A673 (cell line): ENCODE results near the gene CGREF1. TPM values are rescaled to one million over a fixed set of nuclear protein-coding genes. Genes with fewer than 3 reads are reported as not detected.

Experiments used
- BruUV-seq: library from RNA; stranded (reverse); fragments of 400-500 nt; replicated peaks from 2 replicates; lab custom pipeline; 2021; lab: Mats Ljungman, UMichigan
- CTCF ChIA-PET: fragments of 300-600 bp; sonication (Branson Sonifier 250); formaldehyde crosslinking; loops from one replicate; lab custom pipeline; 2022; ENCODE audit warnings: antibody characterized with exemption; lab: Charles Lee
- POLR2A ChIA-PET: fragments of 300-600 bp; sonication (Branson Sonifier 250); formaldehyde crosslinking; loops from one replicate; lab custom pipeline; 2022; ENCODE audit warnings: antibody characterized with exemption; ENCODE audit not compliant: low non-redundant PET; lab: Charles Lee
- DNase-seq: peaks from one replicate; pipeline ENCODE4 v3.0.0-alpha.2; 2015; ENCODE audit warnings: low spot score
- H3K27ac ChIP-seq: fragments of 200-600 bp; sonication (generic); 2 replicates; pipeline ENCODE4 v1.5.1; 2016; ENCODE audit warnings: mixed run types, low read depth, mild to moderate bottlenecking, mixed read lengths, antibody characterized with exemption, low read length; ENCODE audit not compliant: poor library complexity, severe bottlenecking
- H3K27me3 ChIP-seq: fragments of 200-600 bp; sonication (generic); replicated peaks from 2 replicates; pipeline ENCODE4 v1.6.1; 2017; ENCODE audit warnings: mixed run types, low read depth, mild to moderate bottlenecking, mixed read lengths, antibody characterized with exemption, low read length; ENCODE audit not compliant: insufficient read depth, poor library complexity
- H3K36me3 ChIP-seq: fragments of 200-600 bp; sonication (generic); 2 replicates; pipeline ENCODE4 v1.6.1; 2016; ENCODE audit warnings: mixed run types, mild to moderate bottlenecking, mixed read lengths, antibody characterized with exemption, low read length; ENCODE audit not compliant: insufficient read depth, poor library complexity, severe bottlenecking
- H3K4me1 ChIP-seq: fragments of 200-600 bp; sonication (generic); 2 replicates; pipeline ENCODE4 v1.6.1; 2017; ENCODE audit warnings: mixed run types, mild to moderate bottlenecking, mixed read lengths, antibody characterized with exemption, low read length; ENCODE audit not compliant: insufficient read depth, poor library complexity, severe bottlenecking
- H3K4me3 ChIP-seq: fragments of 200-600 bp; sonication (generic); 2 replicates; pipeline ENCODE4 v1.5.1; 2016; ENCODE audit warnings: low read depth, mixed run types, mild to moderate bottlenecking, mixed read lengths, low read length; ENCODE audit not compliant: poor library complexity, severe bottlenecking
- H3K9me3 ChIP-seq: fragments of 200-600 bp; sonication (generic); 2 replicates; pipeline ENCODE4 v1.6.1; 2016; ENCODE audit warnings: mixed run types, low read depth, mild to moderate bottlenecking, mixed read lengths, antibody characterized with exemption, low read length; ENCODE audit not compliant: poor library complexity, severe bottlenecking
- CTCF ChIP-seq: fragments of 300-800, 200-600 bp; sonication (generic); conservative IDR thresholded peaks from 2 replicates; pipeline ENCODE4 v1.5.1; 2017; ENCODE audit warnings: low read depth, mild to moderate bottlenecking, antibody characterized with exemption, low read length, moderate library complexity, mixed read lengths
- EZH2 ChIP-seq: fragments of 200-600 bp; sonication (generic); IDR thresholded peaks from 2 replicates; pipeline ENCODE4 v1.6.1; 2017; ENCODE audit warnings: borderline replicate concordance, low read depth, mild to moderate bottlenecking, mixed read lengths, antibody characterized with exemption, low read length; ENCODE audit not compliant: poor library complexity, severe bottlenecking
- intact Hi-C: fragments of 100-400 bp; cut with micrococcal nuclease; formaldehyde crosslinking; loops from one replicate; pipeline ENCODE4 v1.10.0; 2022; ENCODE audit not compliant: unreplicated experiment
- total RNA-seq: library from RNA; stranded (reverse); gene quantifications from 2 replicates; pipeline ENCODE4 v1.2.3, GENCODE V29; 2021

The CGREF1 gene
- total RNA-seq, 1 experiment from 2014 or later: 8.4 TPM

GRCh38 chr2:27092696-27093429 lies 26.1 kb downstream of the CGREF1 start:
- H3K4me1 ChIP-seq: peaks cover 6% of the 10 kb centered on the region
- H3K4me3 ChIP-seq: no peak overlapping the region
- H3K27me3 ChIP-seq: no peaks in the 10 kb centered on the region
- no peak overlapping the region for H3K27ac ChIP-seq
- POLR2A ChIA-PET: no interaction called here
- CTCF ChIA-PET: interaction anchor here (1.2 kb wide), 1 partner anchor 98 kb away, joined by 3 read pairs; no protein-coding TSS in a partner anchor
- TF ChIP-seq EZH2: no peak
- TF ChIP-seq CTCF: no peak
- no peak for DNase-seq
- no TSS peak for BruUV-seq
- H3K36me3 ChIP-seq: no peaks in the 10 kb centered on the region
- intact Hi-C loops: no loop called here
- no peaks in the 10 kb centered on the region for H3K9me3 ChIP-seq

- no TSS peak for BruUV-seq
- no peaks in the 10 kb centered on the region for H3K9me3 ChIP-seq
- ChIA-PET CTCF (interaction anchor here (1.2 kb wide), 1 partner anchor 99 kb away, joined by 3 read pairs; no protein-coding TSS in a partner anchor), POLR2A (no interaction called here)
- no peak overlapping the region for H3K4me3 ChIP-seq
- DNase-seq: no peak
- peaks cover 6% of the 10 kb centered on the region for H3K4me1 ChIP-seq
- TF ChIP-seq EZH2 (no peak), CTCF (no peak)
- H3K36me3 ChIP-seq: no peaks in the 10 kb centered on the region
- no peaks in the 10 kb centered on the region for H3K27me3 ChIP-seq
- intact Hi-C loops: no loop called here
- no peak overlapping the region for H3K27ac ChIP-seq
These were observed 26.9 kb downstream of the CGREF1 start for GRCh38 chr2:27091746-27092695.

- ChIA-PET CTCF (interaction anchor here (0.6 to 0.7 kb wide), 2 partner anchors 37 to 214 kb away, joined by 3 to 4 read pairs; no protein-coding TSS in a partner anchor), POLR2A (no interaction called here)
- Histone ChIP-seq H3K27me3 (no peaks in the 10 kb centered on the region), H3K27ac (no peak overlapping the region), H3K36me3 (no peaks in the 10 kb centered on the region), H3K4me1 (peaks cover 6% of the 10 kb centered on the region), H3K4me3 (no peak overlapping the region), H3K9me3 (no peaks in the 10 kb centered on the region)
- TF ChIP-seq CTCF (no peak), EZH2 (no peak)
- intact Hi-C loops: no loop called here
- no peak for DNase-seq
- no TSS peak for BruUV-seq
These were observed 29.6 kb downstream of the CGREF1 start for GRCh38 chr2:27089111-27089954.
